ENCODE measurements around the gene IQGAP2. TPM values are rescaled to one million over a fixed set of nuclear protein-coding genes. Genes with fewer than 3 reads are reported as not detected.

The IQGAP2 gene
- total RNA-seq, 3 donors from 2014 or later (not counting 1 experiment from before 2014, with no cell fraction given): 172 to 218 (median 207) TPM

GRCh38 chr5:76487821-76488220 is 84.7 kb downstream of the IQGAP2 start:
- Histone ChIP-seq H3K36me3 (ENCODE audit: control insufficient read depth, insufficient read depth, low read length) (no peaks in the 10 kb centered on the region), H3K27me3 (ENCODE audit: control insufficient read depth, insufficient read depth, low read length) (no peaks in the 10 kb centered on the region), H3K9me3 (ENCODE audit: control insufficient read depth, insufficient read depth, low read length) (no peaks in the 10 kb centered on the region), H3K4me1 (ENCODE audit: control insufficient read depth, insufficient read depth, low read length) (peaks cover 13% of the 10 kb centered on the region), H3K4me3 (ENCODE audit: low read length) (no peak overlapping the region), H3K27ac (ENCODE audit: low read length) (no peak overlapping the region)
- Mint-ChIP-seq H3K27me3 (ENCODE audit: low read depth in 2 of 2) (no peaks in the 10 kb centered on the region), H3K4me1 (peaks cover 71 to 78% of the 10 kb centered on the region in 2 donors), H3K9me3 (no peaks in the 10 kb centered on the region), H3K27ac (no peak overlapping the region), H3K36me3 (no peaks in the 10 kb centered on the region), H3K4me3 (no peak overlapping the region)
- WGBS (ENCODE audit: insufficient coverage): 87% methylated on average over 1 of the region's 1 CpG
- intact Hi-C loops (cut with micrococcal nuclease): no loop called here
- ATAC-seq: no peak
- DNase-seq: no peak
- TF ChIP-seq CTCF (IDR thresholded peaks at IDR 0.05): no peak

GRCh38 chr5:76488969-76489368 is 85.9 kb downstream of the IQGAP2 start:
- Mint-ChIP-seq H3K4me1 (peaks cover 71 to 76% of the 10 kb centered on the region in 2 donors), H3K27me3 (ENCODE audit: low read depth in 2 of 2) (no peaks in the 10 kb centered on the region), H3K36me3 (no peaks in the 10 kb centered on the region), H3K4me3 (no peak overlapping the region), H3K9me3 (no peaks in the 10 kb centered on the region), H3K27ac (peak overlapping the region; percentile 56 to 82)
- H3K4me1 ChIP-seq (ENCODE audit: control insufficient read depth, insufficient read depth, low read length): peaks cover 19% of the 10 kb centered on the region
- 96% methylated on average over 6 of the region's 6 CpGs for WGBS (ENCODE audit: insufficient coverage)
- TF ChIP-seq CTCF (IDR thresholded peaks at IDR 0.05): no peak
- intact Hi-C loops (cut with micrococcal nuclease): no loop called here
- no peak overlapping the region for H3K4me3 ChIP-seq (ENCODE audit: low read length)
- ATAC-seq (no peak), DNase-seq (no peak)
- H3K36me3 ChIP-seq (ENCODE audit: control insufficient read depth, insufficient read depth, low read length): no peaks in the 10 kb centered on the region
- no peak overlapping the region for H3K27ac ChIP-seq (ENCODE audit: low read length)
- no peaks in the 10 kb centered on the region for H3K27me3 ChIP-seq (ENCODE audit: control insufficient read depth, insufficient read depth, low read length)
- H3K9me3 ChIP-seq (ENCODE audit: control insufficient read depth, insufficient read depth, low read length): no peaks in the 10 kb centered on the region

GRCh38 chr5:76489877-76490688 is 87.0 kb downstream of the IQGAP2 start:
- Mint-ChIP-seq H3K27ac (peak overlapping the region; percentile 56 to 82), H3K9me3 (no peaks in the 10 kb centered on the region), H3K27me3 (ENCODE audit: low read depth in 2 of 2) (no peaks in the 10 kb centered on the region), H3K4me3 (no peak overlapping the region), H3K36me3 (no peaks in the 10 kb centered on the region), H3K4me1 (peaks cover 71 to 76% of the 10 kb centered on the region in 2 donors)
- Histone ChIP-seq H3K27me3 (ENCODE audit: control insufficient read depth, insufficient read depth, low read length) (no peaks in the 10 kb centered on the region), H3K36me3 (ENCODE audit: control insufficient read depth, insufficient read depth, low read length) (no peaks in the 10 kb centered on the region), H3K4me1 (ENCODE audit: control insufficient read depth, insufficient read depth, low read length) (peaks cover 15% of the 10 kb centered on the region), H3K9me3 (ENCODE audit: control insufficient read depth, insufficient read depth, low read length) (no peaks in the 10 kb centered on the region), H3K4me3 (ENCODE audit: low read length) (no peak overlapping the region), H3K27ac (ENCODE audit: low read length) (no peak overlapping the region)
- ATAC-seq: no peak
- TF ChIP-seq CTCF (IDR thresholded peaks at IDR 0.05): no peak
- WGBS (ENCODE audit: insufficient coverage): 95% methylated on average over 5 of the region's 7 CpGs
- intact Hi-C loops (cut with micrococcal nuclease): no loop called here
- DNase-seq: no peak

- no peak for TF ChIP-seq CTCF (IDR thresholded peaks at IDR 0.05)
- ATAC-seq (no peak), DNase-seq (no peak)
- Mint-ChIP-seq H3K4me3 (no peak overlapping the region), H3K27ac (peak overlapping the region; percentile 78 to 82), H3K4me1 (peaks cover 73 to 76% of the 10 kb centered on the region in 2 donors), H3K36me3 (no peaks in the 10 kb centered on the region), H3K9me3 (no peaks in the 10 kb centered on the region), H3K27me3 (ENCODE audit: low read depth in 2 of 2) (no peaks in the 10 kb centered on the region)
- intact Hi-C loops (cut with micrococcal nuclease): no loop called here
- peaks cover 23% of the 10 kb centered on the region for H3K4me1 ChIP-seq (ENCODE audit: control insufficient read depth, insufficient read depth, low read length)
- H3K27me3 ChIP-seq (ENCODE audit: control insufficient read depth, insufficient read depth, low read length): no peaks in the 10 kb centered on the region
- H3K4me3 ChIP-seq (ENCODE audit: low read length): no peak overlapping the region
- H3K9me3 ChIP-seq (ENCODE audit: control insufficient read depth, insufficient read depth, low read length): no peaks in the 10 kb centered on the region
- no peak overlapping the region for H3K27ac ChIP-seq (ENCODE audit: low read length)
- no peaks in the 10 kb centered on the region for H3K36me3 ChIP-seq (ENCODE audit: control insufficient read depth, insufficient read depth, low read length)
These were observed 87.9 kb downstream of the IQGAP2 start for GRCh38 chr5:76490960-76491359.
